ENCODE data around the gene DNAH3.
"Not testable (repeated sequence)": the region's sequence is repeated elsewhere in the genome, so short reads cannot be mapped to it uniquely, and the experiment has no call there.

The DNAH3 gene

GRCh38 chr16:21120976-21121520 lies 29.6 kb downstream of the DNAH3 start:
- DNase-seq = no peak

- DNase-seq = no peak
These were observed 33.1 kb downstream of the DNAH3 start for GRCh38 chr16:21117567-21117966.

DNA sequence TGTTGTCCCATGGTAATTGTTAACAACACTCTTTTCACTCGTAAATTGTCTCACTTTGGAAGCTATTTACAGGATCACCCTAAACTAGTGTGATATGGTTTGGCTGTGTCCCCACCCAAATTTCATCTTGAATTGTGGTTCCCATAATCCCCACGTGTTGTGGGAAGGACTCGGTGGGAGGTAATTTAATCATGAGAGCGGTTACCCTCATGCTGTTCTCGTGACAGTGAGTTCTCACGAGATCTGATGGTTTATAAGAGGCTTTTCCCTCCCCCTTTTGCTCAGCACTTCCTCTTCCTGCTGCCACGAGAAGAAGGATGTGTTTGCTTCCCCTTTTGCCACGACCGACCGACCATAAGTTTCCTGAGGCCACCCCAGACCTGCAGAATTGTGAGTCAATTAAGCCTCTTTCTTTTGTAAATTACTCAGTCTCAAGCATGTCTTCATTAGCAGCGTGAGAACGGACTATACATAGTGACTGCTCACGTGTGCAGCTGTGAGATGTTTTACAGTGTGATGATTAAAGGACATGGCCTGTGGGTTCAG lies 34.4 kb downstream of the DNAH3 start:
- no peak for DNase-seq

- not testable (repeated sequence) for DNase-seq
These were observed 35.1 kb downstream of the DNAH3 start for GRCh38 chr16:21115551-21115950.

GRCh38 chr16:21103941-21104860 lies 46.4 kb downstream of the DNAH3 start:
- no peak for DNase-seq

GRCh38 chr16:21101631-21102420 lies 48.8 kb downstream of the DNAH3 start:
- peak; percentile 9 for DNase-seq

- DNase-seq = no peak
These were observed 50.2 kb downstream of the DNAH3 start for GRCh38 chr16:21100447-21100846.

GRCh38 chr16:21097151-21097550 lies 53.5 kb downstream of the DNAH3 start:
- DNase-seq = no peak

GRCh38 chr16:21094719-21095118 lies 55.9 kb downstream of the DNAH3 start:
- DNase-seq = not testable (repeated sequence)

- DNase-seq = no peak
These were observed 57.7 kb downstream of the DNAH3 start for GRCh38 chr16:21092951-21093350.

GRCh38 chr16:21088646-21089538 lies 61.8 kb downstream of the DNAH3 start:
- DNase-seq = no peak

- no peak for DNase-seq
These were observed 62.5 kb downstream of the DNAH3 start for GRCh38 chr16:21088143-21088542.

- DNase-seq = no peak
These were observed 65.9 kb downstream of the DNAH3 start for GRCh38 chr16:21084631-21085225.

DNA sequence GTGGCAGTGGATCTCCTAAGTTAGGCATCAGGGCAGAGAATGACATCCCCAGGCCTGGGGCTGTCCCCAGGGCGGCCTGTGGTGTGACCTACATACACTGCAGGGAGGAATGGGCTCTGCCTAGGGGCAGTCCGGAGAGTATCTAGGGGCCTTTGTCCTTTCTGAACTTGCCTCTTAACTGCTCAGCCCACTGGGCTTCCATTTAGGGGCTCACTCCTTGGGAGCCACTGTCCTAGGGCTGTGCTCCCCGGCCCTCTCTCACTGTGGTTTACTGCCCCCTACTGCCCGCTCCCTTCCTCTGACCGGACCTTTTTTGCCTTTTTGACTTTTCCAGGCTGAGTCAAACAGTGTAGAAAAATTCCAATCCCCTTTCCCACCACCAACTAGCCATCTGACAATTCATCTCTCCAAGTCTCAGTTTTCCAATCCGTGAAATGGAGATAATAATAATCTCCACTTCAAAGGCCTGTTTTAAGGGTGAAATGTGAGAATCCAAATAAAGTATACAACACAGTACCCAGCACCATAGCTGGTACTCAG lies 66.8 kb downstream of the DNAH3 start:
- peak; percentile 46 for DNase-seq

DNA sequence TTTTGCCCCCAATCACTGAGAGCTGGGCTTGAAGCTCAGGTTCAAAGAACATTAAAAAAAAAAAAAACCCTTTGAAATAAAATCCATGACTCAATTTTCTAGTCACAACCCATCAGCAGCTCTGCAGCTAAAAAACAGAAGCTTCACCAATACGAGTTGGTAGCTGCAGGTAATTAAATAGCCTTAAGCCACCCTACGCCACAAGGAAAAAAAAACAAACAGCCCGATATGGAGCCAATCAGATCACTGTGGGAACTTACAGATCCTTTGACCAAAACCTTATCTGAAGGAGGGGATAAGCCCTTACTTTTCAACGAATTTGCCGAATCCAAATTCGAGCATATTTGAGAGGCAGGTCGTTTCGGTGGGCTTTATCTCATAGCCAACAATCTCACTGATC lies 69.3 kb downstream of the DNAH3 start:
- DNase-seq = no peak

DNA sequence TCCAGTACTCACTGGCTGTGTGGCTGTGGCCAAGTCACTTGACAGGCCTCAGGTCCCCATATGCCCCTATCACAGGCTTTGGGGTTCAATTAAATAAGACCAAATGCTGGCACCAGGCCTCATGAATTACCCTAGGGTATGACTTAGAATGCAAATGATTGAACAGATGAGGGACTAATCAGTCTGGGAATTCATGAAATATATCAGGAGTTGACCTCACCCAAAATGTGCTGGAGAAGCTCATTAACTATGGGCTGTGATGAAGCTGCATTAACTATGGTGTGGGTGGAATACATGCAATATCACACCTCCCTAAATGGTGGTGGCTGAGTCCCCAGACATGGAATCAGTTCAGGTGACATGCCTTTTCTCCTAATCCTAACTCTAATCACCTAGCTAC lies 72.1 kb downstream of the DNAH3 start:
- DNase-seq = no peak

GRCh38 chr16:21076186-21076883 lies 74.3 kb downstream of the DNAH3 start:
- no peak for DNase-seq

- no peak for DNase-seq
These were observed 75.4 kb downstream of the DNAH3 start for GRCh38 chr16:21075252-21075651.

DNA sequence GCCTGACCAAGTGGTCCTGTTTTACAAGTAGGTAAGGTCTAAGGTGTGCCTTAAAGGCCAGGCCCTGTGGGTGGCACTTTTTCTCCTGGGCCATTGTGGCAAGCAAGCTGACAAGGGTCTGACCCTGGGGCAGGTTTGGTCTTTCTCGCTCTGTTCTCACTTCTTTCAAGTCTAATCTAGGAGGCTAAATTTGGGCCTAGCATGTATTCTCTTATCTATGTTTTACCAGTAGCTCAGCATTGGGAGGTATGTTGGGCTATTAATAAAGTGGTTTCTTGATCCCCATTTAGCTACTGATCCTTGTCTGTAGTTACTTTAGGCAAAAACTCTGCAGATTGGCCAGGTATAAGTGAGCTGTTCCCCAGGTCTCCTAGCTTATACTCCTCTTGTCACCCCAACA lies 77.7 kb downstream of the DNAH3 start:
- DNase-seq = no peak

- no peak for DNase-seq
These were observed 78.9 kb downstream of the DNAH3 start for GRCh38 chr16:21071741-21072140.

- no peak for DNase-seq
These were observed 80.1 kb downstream of the DNAH3 start for GRCh38 chr16:21070564-21070963.

Measured in activated CD4-positive, alpha-beta T cell treated with anti-CD3 and anti-CD28 coated beads, Interleukin-2, amount 50 U/mL, for 1 hour (primary cell).